GM19023 (cell line): ENCODE results near the gene ARIH1.
"Not testable (repeated sequence)": the region's sequence is repeated elsewhere in the genome, so short reads cannot be mapped to it uniquely, and the experiment has no call there.

ENCODE experiments used
- ATAC-seq: cut with Tn5 transposase; IDR thresholded peaks from one replicate; pipeline ENCODE4 v1.9.1; 2021; ENCODE audit warnings: mild to moderate bottlenecking, moderate library complexity; ENCODE audit not compliant: unreplicated experiment

Gene ARIH1

GRCh38 chr15:72592676-72593075 is 118.5 kb downstream of the ARIH1 start:
- ATAC-seq = no peak

- ATAC-seq = no peak
These were observed 119.7 kb downstream of the ARIH1 start for GRCh38 chr15:72593838-72594237.

- no peak for ATAC-seq
These were observed 125.8 kb downstream of the ARIH1 start for GRCh38 chr15:72599855-72600464.

- ATAC-seq = no peak
These were observed 130.7 kb downstream of the ARIH1 start for GRCh38 chr15:72604794-72605193.

GRCh38 chr15:72608084-72608483 is 134.0 kb downstream of the ARIH1 start:
- not testable (repeated sequence) for ATAC-seq

GRCh38 chr15:72609862-72610261 is 135.7 kb downstream of the ARIH1 start:
- no peak for ATAC-seq

GRCh38 chr15:72612324-72612723 is 138.2 kb downstream of the ARIH1 start:
- not testable (repeated sequence) for ATAC-seq

GRCh38 chr15:72614810-72615532 is 140.8 kb downstream of the ARIH1 start:
- no peak for ATAC-seq

GRCh38 chr15:72615533-72616233 is 141.6 kb downstream of the ARIH1 start:
- not testable (repeated sequence) for ATAC-seq

GRCh38 chr15:72616491-72617210 is 142.5 kb downstream of the ARIH1 start:
- ATAC-seq = no peak

- not testable (repeated sequence) for ATAC-seq
These were observed 149.7 kb downstream of the ARIH1 start for GRCh38 chr15:72623854-72624253.

- not testable (repeated sequence) for ATAC-seq
These were observed 152.0 kb downstream of the ARIH1 start for GRCh38 chr15:72626153-72626552.

- ATAC-seq = not testable (repeated sequence)
These were observed 154.3 kb downstream of the ARIH1 start for GRCh38 chr15:72628249-72629067.

GRCh38 chr15:72629068-72629570 is 155.0 kb downstream of the ARIH1 start:
- not testable (repeated sequence) for ATAC-seq

- ATAC-seq = not testable (repeated sequence)
These were observed 162.6 kb downstream of the ARIH1 start for GRCh38 chr15:72636519-72637282.

- not testable (repeated sequence) for ATAC-seq
These were observed 165.8 kb downstream of the ARIH1 start for GRCh38 chr15:72639759-72640483.

GRCh38 chr15:72642271-72642670 is 168.1 kb downstream of the ARIH1 start:
- not testable (repeated sequence) for ATAC-seq

GRCh38 chr15:72648631-72649253 is 174.6 kb downstream of the ARIH1 start:
- ATAC-seq = not testable (repeated sequence)
